MCF 10A (cell line): ENCODE data around the gene SLN. TPM values are rescaled to one million over a fixed set of nuclear protein-coding genes. Genes with fewer than 3 reads are reported as not detected.
A peak's percentile ranks its signal among the peaks of the same experiment; 100 is the strongest.

Source experiments
- BruUV-seq: library from RNA; stranded (reverse); fragments of 400-500 nt; replicated peaks from 2 replicates; lab custom pipeline; 2021; lab: Mats Ljungman, UMichigan
- CTCF ChIA-PET: fragments of 300-600 bp; sonication (Branson Sonifier 250); formaldehyde crosslinking; extraction: SDS; loops from one replicate; lab custom pipeline; 2021; ENCODE audit warnings: antibody characterized with exemption, inconsistent platforms; lab: Yijun Ruan, JAX
- POLR2A ChIA-PET: fragments of 300-600, 350-650 bp; sonication (Branson Sonifier 250); formaldehyde crosslinking; extraction: SDS; loops from one replicate; lab custom pipeline; 2020; ENCODE audit warnings: antibody characterized with exemption, inconsistent platforms; lab: Yijun Ruan, JAX
- DNase-seq: peaks from one replicate; pipeline ENCODE4 v3.0.0-alpha.2; 2018; ENCODE audit not compliant: unreplicated experiment
- H3K27ac Mint-ChIP-seq: one replicate; pipeline ENCODE4 v1.8.0; 2022; ENCODE audit warnings: mild to moderate bottlenecking, low read depth, mixed read lengths; ENCODE audit not compliant: unreplicated experiment
- H3K27me3 Mint-ChIP-seq: one replicate; pipeline ENCODE4 v1.8.0; 2022; ENCODE audit warnings: mixed read lengths; ENCODE audit not compliant: insufficient read depth, unreplicated experiment
- H3K36me3 Mint-ChIP-seq: one replicate; pipeline ENCODE4 v1.8.0; 2022; ENCODE audit warnings: mild to moderate bottlenecking, moderate library complexity, mixed read lengths; ENCODE audit not compliant: insufficient read depth, unreplicated experiment
- H3K4me1 Mint-ChIP-seq: one replicate; pipeline ENCODE4 v1.8.0; 2022; ENCODE audit warnings: mixed read lengths; ENCODE audit not compliant: insufficient read depth, unreplicated experiment
- H3K4me3 Mint-ChIP-seq: one replicate; pipeline ENCODE4 v1.8.0; 2022; ENCODE audit warnings: mild to moderate bottlenecking, moderate library complexity, mixed read lengths; ENCODE audit not compliant: unreplicated experiment
- H3K9me3 Mint-ChIP-seq: one replicate; pipeline ENCODE4 v1.8.0; 2022; ENCODE audit warnings: mixed read lengths; ENCODE audit not compliant: unreplicated experiment
- intact Hi-C: fragments of 100-400 bp; cut with micrococcal nuclease; formaldehyde crosslinking; loops from 2 replicates; pipeline ENCODE4 v1.14.1; 2022
- total RNA-seq: library from RNA; stranded (reverse); gene quantifications from 2 replicates; pipeline ENCODE4 v1.2.3, GENCODE V29; 2022
- TF ChIP-seq, protein P1 (sequence below): fragments of 200-600 bp; IDR thresholded peaks from one replicate; pipeline ENCODE4 v1.8.0; 2022; ENCODE audit warnings: antibody characterized with exemption, mild to moderate bottlenecking; ENCODE audit not compliant: unreplicated experiment

The SLN gene
- total RNA-seq, 1 experiment from 2014 or later = not detected

DNA sequence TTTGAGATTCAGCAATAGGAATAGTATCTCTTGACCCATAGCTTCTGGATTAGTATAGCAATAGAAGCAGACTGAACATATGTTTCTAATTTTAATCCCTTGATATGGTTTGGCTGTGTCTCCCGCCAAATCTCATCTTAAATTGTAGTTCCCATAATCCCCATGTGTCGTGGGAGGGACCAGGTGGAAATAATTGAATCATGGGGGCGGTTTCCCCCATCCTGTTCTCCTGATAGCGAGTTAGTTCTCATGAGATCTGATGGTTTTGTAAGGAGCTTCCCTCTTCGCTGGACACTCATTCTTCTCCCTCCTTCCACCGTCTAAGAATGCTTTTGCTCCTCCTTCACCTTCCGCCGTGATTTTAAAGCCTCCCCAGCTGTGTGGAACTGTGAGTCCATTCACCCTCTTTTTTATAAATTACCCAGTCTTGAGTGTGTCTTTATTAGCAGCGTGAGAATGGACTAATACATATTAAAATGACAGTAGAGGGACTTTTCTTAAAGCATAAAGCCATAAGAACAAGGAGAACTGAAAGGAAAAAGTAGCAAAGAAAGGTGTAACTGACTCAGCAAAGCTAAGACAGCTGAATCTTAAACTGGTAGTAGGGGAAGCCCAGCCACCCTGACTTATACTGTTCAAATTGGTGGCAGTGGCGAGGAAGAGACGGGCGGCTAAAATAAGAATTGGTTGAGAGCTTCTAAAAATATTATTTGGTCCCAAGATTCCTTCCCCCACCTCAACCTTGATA, 20.3 kb upstream of the SLN start:
- POLR2A ChIA-PET = interaction anchor here (0.6 to 0.7 kb wide), 2 partner anchors 43 to 208 kb away, joined by 3 read pairs; no protein-coding TSS in a partner anchor
- no peak for DNase-seq
- intact Hi-C loops = no loop called here
- CTCF ChIA-PET = interaction anchor here (0.6 to 1.9 kb wide), 4 partner anchors 13 to 39 kb away, joined by 3 to 8 read pairs (median 4); no protein-coding TSS in a partner anchor
- Mint-ChIP-seq H3K27ac (no peak overlapping the region), H3K4me3 (no peak overlapping the region), H3K27me3 (peaks cover 84% of the 10 kb centered on the region), H3K4me1 (no peaks in the 10 kb centered on the region), H3K36me3 (no peaks in the 10 kb centered on the region), H3K9me3 (peaks cover 6% of the 10 kb centered on the region)
- no TSS peak for BruUV-seq
- TF ChIP-seq, protein P1, sequence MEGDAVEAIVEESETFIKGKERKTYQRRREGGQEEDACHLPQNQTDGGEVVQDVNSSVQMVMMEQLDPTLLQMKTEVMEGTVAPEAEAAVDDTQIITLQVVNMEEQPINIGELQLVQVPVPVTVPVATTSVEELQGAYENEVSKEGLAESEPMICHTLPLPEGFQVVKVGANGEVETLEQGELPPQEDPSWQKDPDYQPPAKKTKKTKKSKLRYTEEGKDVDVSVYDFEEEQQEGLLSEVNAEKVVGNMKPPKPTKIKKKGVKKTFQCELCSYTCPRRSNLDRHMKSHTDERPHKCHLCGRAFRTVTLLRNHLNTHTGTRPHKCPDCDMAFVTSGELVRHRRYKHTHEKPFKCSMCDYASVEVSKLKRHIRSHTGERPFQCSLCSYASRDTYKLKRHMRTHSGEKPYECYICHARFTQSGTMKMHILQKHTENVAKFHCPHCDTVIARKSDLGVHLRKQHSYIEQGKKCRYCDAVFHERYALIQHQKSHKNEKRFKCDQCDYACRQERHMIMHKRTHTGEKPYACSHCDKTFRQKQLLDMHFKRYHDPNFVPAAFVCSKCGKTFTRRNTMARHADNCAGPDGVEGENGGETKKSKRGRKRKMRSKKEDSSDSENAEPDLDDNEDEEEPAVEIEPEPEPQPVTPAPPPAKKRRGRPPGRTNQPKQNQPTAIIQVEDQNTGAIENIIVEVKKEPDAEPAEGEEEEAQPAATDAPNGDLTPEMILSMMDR = no peak

DNA sequence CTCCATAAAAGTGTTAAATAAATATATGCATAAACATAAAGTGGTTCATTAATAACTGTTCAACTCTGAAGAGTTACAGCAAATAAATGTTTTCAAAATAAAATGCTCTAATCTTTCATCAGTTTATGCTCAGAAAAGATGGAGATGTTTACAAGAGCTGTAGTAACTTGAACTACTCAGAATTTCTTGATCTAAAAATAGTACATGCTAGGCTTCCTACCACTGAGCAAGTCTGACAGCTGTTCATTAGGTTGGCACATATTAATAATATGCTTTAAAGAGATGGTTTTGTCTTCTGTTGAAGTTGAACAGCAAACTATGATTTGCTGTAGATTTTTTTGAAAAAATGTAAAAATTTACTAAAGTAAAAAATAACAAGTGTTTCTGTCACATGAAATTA, 10.8 kb upstream of the SLN start:
- intact Hi-C loops = no loop called here
- CTCF ChIA-PET = interaction anchor here (1.1 to 1.2 kb wide), 2 partner anchors 18 to 33 kb away, joined by 3 read pairs; no protein-coding TSS in a partner anchor
- no peak overlapping the region for H3K27ac Mint-ChIP-seq

GRCh38 chr11:107721207-107721606, 9.4 kb upstream of the SLN start:
- Mint-ChIP-seq H3K4me3 (no peak overlapping the region), H3K36me3 (no peaks in the 10 kb centered on the region), H3K27ac (no peak overlapping the region), H3K4me1 (peaks cover 21% of the 10 kb centered on the region), H3K9me3 (no peaks in the 10 kb centered on the region), H3K27me3 (peaks cover 48% of the 10 kb centered on the region)
- ChIA-PET CTCF (interaction anchor here (0.6 to 1.1 kb wide), 3 partner anchors 22 to 176 kb away, joined by 3 to 4 read pairs (median 4); no protein-coding TSS in a partner anchor), POLR2A (no interaction called here)
- DNase-seq = no peak
- TF ChIP-seq, protein P1 = no peak
- BruUV-seq = no TSS peak
- intact Hi-C loops = no loop called here

More for the DNA sequence above, 10.8 kb upstream of the SLN start:
- DNase-seq = no peak
- TF ChIP-seq, protein P1 = no peak
- POLR2A ChIA-PET = no interaction called here
- no peaks in the 10 kb centered on the region for H3K36me3 Mint-ChIP-seq
- H3K9me3 Mint-ChIP-seq = no peaks in the 10 kb centered on the region
- no peak overlapping the region for H3K4me3 Mint-ChIP-seq
- peaks cover 63% of the 10 kb centered on the region for H3K27me3 Mint-ChIP-seq
- BruUV-seq = no TSS peak
- peaks cover 21% of the 10 kb centered on the region for H3K4me1 Mint-ChIP-seq

DNA sequence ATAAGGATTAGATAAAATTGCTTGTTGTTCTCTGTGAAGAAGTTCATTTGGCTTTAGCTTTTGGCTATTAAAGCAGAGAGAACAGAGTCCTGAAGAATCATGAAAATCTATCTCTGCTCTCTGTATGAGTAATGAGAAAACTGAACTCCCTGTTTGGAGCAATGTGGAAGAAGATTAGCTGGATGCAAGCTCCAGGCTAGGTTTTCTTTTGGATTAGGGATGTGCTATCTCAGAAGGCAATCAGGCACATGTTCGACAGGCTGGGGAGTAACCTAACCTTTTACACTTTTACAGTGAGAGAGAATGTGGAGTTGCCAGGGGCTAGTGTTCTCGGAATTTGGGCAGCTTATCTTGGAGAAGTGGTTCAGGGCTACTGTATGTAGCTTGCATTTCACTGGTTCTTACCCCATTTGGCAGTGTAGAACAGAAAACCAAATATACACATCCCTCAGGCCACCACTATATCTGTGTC, 8.5 kb upstream of the SLN start:
- Mint-ChIP-seq H3K36me3 (no peaks in the 10 kb centered on the region), H3K27me3 (peaks cover 39% of the 10 kb centered on the region), H3K27ac (peak overlapping the region; percentile 21), H3K4me1 (peaks cover 21% of the 10 kb centered on the region), H3K9me3 (no peaks in the 10 kb centered on the region), H3K4me3 (no peak overlapping the region)
- no peak for DNase-seq
- CTCF ChIA-PET = interaction anchor here (0.8 to 1.1 kb wide), 5 partner anchors 8 to 154 kb away, joined by 3 to 4 read pairs (median 3); no protein-coding TSS in a partner anchor
- TF ChIP-seq, protein P1 = no peak
- BruUV-seq = no TSS peak
- intact Hi-C loops = no loop called here
- POLR2A ChIA-PET = interaction anchor here (0.8 to 1.6 kb wide), 2 partner anchors 24 to 51 kb away, joined by 3 read pairs; no protein-coding TSS in a partner anchor
